ENCODE results near the gene HAUS7.

HAUS7 gene

DNA sequence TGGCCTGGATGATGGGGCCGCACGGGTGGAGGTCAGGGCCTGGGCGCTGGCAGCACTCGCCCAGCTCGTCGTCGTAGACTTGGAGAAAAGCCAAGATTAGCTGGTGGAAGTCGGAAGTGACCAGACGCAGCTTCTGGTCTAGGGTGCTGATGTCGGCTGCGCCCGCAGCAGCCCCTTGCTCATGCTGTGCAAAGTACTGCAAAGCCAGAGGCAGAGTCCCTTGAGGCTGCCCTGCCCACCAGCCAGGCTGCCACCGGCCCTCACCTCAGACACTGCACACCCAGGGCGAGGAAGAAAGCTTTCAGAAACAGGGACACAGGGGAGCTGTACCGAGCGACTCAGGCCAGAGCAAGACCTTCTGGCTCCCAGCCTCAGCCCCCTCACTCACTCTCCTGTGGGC, 14.8 kb downstream of the HAUS7 start:
- no peak for DNase-seq (ENCODE audit: low spot score)

DNA sequence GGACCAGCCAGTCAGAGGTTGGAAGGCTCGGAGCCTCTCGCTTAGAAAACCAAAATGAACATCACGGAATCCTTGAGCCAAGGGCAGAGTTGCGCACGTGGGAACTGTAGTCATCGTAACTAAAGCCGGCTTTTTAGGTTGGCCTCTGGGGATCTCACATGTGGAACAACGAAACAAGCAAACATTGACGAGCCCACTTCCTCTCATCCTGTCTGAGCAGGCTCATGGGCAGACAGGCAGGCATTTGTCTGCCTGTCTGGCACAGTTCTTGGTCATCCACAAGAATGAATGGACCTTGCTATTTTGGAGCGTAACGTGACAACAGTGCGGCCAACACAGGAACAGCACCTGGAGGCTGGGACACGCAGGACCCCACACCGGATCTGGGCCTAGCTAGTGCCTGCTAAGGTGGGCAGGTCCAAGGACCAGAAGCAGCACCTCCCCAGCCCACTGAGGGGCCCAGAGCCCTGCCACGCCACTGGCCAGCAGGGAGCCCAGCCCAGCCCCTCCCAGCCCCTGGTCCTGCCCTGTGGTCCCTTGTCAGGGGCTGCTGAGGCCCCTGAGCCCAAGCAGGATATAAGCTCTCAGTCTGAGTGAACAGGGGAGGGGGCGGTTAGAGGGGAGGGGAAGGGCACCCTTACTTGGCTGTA, 15.3 kb downstream of the HAUS7 start:
- no peak for DNase-seq (ENCODE audit: low spot score)

DNA sequence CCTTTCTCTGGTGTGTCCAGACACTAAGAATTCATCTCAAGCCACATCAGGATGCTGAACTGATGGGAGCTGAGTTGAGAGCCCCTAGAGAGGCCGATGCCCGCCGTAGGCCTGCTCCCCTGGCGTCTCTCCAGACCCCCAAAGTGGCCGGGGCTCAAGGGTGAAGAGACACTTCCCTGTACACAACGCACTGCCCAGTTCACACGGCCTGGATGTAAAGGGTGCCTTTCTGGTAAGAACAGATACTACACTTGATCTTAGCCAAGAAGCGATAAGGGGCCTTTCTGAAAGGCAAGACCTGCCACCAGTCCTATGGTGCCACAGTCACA, 19.5 kb downstream of the HAUS7 start:
- DNase-seq (ENCODE audit: low spot score), result no peak

DNA sequence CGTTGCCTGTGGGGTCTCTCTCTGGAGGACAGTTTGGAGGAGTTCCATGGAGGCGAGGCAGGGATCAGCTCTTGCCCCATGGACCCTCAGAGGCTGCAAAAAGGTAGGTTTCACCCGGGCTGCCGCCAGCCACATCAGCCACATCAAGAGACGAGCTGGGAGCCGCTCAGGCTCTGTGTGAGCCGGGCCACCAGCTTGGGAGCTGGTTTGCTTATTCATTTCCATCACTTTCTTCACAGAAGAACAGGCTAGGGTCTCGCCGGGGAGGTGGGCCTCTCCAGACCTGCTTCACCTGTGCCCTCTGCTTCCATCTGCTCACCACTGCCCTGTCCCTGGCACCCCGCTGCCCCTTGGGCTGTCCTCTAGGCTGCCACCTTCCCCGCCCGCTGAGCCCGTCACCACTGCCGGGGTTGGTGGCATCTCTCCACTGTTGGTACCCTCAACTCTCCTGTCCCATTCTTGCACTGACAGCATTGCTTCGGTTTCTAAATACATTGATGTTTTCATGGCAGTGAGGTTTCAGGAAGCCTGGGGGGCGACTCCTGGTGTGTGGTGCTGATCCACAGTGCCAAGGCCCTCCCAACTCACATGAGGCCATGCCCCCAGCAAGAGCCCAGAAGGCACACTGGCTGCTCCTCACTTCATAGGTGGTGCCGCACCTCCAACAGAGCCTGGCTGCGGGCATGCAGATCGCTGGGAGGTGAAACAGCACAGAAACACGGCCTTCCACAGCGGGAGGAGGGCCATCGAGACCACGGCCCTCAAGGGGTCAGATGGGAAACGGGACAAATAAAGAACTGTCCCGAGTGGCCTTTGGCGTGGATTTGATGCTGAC, 20.0 kb downstream of the HAUS7 start:
- no peak for DNase-seq (ENCODE audit: low spot score)

DNA sequence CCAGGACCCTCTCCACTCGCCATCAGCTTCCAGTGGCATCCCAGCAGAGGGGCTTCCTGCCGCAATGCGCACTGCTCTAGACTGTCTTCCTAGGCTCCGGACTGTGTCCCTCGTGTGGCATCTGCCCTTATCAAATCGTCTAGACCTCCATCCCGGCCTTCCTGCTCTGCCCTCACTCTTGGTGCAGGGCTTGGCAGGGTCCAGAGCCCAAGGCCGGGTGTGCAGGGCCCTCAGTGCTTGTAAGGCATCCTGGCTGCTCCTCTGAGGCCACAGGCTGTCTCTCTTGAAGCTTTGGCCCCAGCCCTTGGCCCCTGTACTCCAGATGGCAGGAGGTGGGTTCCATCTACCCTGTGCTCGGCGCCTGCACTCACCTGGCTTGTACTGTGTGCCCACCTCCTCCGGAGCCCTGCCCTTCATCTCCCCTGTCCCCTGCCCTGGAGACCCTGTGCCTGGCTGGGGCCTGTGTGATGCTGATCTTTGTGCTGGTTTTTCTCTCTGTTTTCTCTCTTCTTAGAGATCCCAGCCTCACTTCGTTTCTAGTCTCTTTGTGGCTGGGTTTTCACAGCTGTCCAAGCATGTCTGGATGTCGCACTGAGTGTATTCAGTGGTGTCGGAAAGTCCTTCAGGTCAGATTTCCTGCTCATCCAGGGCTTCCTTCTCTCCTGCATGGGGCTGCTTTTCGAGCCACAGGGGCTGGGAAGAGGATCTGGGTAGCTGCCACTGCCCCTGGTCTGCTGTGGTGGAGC, 20.8 kb downstream of the HAUS7 start:
- DNase-seq (ENCODE audit: low spot score), result no peak

DNA sequence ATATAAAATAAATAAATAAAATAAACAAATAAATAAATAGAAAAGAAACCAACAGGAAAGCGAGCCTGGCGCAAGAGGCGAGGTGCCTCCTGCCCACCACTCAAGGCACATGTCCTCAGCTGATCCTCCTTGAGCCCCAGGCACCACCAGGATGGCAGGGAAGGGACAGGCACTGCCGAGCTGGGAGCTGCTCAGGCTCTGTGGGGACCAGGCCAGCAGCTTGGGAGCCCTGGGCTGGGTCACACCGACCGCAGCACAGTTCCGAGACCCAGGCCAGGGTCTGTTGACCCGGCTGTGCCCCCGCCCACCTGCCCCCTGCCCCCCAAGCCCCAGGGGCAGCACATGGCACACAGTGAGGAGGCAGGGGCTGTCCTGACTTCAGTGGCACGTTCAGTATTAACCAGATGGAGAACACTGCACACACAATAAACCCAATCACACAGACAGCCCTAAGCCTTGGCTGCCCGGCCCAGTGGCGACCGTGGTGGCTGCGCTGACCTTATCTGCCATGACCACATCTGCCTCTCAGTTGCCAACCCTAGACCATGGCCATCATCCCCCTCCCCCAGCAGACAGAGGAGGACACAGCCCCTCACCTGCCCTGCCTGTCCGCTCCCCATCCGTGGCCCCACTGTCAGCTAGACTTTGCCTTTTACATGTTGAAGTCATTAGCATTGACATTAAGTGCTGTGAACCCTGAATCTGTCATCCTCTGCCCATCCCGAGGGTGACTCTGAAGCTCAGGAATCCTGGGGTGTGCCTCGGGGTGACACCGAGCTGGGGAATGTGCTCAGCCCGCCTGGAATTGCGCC, 21.6 kb downstream of the HAUS7 start:
- no peak for DNase-seq (ENCODE audit: low spot score)

DNA sequence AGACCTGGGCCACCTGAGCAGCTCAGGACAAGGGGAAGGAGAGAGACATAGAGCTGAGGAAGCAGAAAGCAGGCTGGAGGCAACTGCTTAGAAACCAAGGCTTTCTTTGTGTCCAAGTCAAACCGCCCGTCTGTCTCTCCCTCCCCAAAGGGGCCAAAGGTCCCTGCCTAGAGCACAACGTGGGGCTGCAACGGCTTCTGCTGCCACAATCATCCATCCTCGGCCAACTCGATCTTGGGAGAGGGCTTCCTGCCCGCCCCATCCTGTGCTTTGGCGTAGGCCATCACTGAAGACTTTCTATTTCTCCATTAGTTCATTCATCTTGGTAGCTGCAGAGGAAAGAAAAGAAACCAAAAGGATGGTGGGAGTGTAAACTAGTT, 22.8 kb downstream of the HAUS7 start:
- DNase-seq (ENCODE audit: low spot score), result no peak

DNA sequence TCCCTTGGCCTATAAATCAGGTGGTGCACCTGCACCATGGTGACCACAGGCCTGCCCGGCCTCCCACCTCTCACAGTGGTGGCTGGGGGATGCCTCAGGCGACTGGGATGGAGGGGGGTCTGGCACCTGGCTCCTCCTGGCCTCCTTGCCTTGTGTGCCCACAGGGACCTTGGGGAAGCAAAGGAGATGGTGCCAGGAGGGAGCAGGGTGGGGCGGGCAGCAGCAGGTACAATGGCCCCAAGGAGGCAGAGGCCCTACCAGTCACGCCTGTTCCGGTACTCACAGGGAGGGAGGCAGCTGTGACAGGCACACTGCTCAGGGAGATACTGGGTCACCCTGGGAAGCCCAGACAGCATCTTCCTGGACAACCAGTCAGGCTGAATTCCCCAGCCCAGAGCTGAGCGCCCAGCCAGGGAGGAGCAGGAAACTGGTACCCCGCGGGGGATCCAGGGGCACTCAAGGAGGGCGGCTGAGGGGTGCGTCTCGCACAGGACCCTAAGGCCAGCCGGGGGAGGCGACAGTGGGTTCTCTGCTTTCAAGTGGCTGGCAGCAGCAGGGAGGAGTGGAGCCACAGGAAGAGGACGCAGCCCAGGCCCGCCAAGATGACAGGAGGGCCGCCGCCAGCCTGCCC, 23.3 kb downstream of the HAUS7 start:
- no peak for DNase-seq (ENCODE audit: low spot score)

DNA sequence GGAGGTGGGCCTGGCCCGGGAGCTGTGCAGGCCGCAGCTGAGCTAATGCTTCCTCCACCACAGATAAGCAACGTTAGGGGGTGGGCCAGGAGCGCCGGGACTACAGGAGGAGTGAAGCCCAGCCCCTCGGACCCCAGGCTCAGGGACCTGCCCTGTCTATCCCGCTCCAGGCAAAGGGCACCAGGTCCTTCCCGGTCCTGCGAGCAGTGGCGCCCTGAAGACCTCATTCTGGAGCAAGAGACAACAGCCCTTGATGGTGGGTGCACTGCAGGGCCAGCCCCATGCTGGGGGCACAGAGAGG, 23.8 kb downstream of the HAUS7 start:
- DNase-seq (ENCODE audit: low spot score), result no peak

DNA sequence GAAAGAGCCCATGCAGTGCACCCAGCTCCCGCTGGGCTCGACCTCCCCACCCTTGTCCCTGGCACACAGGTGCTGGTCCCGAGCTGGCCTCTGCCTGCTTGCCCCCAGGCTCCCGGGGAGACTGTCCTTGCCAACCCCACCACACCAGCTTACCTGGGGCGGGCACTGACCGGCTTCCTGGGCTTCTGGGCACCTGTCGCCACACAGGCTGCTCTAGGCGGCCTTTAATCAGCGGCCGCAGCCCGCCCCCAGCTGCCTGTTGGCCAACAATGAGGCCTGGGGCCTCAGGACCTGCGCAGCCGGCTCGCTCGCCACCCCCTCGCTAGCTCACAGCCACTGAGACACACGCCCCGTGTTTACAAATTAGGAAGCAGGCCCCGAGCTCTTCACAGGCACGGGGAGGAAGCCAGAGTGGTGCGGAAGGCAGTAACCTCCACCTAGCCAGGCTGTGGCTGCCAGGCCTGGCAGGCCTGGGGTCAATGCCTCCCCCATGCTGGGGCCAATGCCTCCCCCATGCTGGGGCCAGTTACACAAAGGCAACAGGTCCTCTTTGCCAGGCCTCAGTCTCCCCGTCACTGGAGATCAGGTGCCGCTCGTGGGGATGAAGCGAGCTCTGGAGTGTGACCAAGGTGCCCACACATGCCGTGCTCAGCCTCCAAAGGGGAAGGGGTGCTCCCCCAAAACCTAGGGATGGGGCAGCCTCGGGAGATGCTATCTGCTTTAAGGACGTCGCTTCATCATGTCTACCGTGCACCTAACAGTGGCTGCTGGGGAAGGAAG, 24.3 kb downstream of the HAUS7 start, which contains the start of gene TREX2:
Gene TREX2, minus strand, starts transcription at position 201 of the 780 bp plus-strand sequence. CDS start 626 bp downstream, outside the sequence.
- DNase-seq (ENCODE audit: low spot score), result no peak

DNA sequence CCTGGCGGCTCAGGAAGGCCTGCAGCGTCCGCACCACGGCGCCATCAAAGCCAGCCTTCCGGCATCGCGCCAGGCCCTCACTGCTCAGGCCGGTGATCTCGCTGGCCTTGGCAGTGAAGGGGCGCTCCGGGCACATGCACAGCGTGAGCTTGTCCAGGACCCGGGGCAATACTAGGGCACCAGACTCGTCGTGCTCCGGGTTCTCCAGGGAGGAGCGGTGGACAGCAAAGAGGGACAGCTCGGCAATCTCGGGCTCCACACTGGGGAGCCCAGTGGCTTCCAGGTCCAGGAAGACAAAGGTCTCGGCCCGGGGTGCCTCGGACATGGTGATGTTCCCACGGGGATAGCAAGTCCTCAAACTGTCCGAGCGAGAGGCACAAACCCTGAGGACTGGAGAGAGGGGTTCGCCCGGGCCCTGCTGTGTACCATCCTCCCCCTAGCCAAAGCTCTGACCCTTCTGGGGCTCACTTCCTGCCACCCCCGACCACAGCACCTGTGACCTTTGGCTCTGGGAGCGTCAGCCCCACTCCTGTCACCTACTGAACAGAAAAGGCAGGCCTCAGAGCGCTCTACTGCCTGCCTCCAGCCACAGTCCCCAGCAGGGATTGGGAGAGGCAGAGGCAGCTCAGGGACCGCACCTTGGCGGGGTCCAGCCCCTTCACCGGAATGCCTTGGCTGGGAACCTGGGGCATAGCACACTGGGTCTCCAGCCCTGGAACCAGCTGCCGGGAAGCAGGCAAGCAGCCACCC, 25.1 kb downstream of the HAUS7 start:
- no peak for DNase-seq (ENCODE audit: low spot score)

DNA sequence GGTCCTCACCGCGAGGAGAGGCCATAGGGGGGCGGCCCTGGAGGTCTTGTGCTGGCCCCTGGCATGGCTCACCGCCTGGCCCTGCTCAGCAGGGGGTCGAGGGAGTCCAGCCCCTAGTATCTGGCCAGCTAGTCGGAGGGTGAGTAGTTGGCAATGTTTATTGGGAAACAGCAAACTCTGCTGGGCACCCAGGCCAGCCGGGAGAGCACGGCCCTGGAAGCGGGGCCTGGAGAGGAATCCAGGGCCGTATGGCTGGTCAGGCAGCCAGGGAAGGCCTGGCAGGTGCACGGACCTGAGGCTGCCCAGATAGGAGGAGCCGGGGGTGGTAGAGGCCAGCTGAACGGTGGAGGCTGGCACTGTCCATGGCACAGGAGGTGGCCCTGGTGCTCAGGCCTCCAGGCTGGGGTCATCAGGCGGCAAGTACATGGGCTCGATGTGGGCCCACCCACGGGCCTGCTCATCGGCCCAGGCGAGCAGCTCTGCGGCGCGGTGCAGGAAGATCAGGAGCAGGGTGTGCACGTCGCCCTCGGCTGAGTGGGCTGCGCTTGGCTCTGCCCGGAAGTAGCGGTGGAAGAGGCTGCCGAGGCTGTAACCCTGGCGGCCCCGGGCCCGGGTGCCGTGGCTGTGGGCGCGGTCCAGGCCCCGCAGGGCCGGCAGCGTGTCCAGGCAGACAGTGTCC, 25.9 kb downstream of the HAUS7 start:
- no peak for DNase-seq (ENCODE audit: low spot score)

DNA sequence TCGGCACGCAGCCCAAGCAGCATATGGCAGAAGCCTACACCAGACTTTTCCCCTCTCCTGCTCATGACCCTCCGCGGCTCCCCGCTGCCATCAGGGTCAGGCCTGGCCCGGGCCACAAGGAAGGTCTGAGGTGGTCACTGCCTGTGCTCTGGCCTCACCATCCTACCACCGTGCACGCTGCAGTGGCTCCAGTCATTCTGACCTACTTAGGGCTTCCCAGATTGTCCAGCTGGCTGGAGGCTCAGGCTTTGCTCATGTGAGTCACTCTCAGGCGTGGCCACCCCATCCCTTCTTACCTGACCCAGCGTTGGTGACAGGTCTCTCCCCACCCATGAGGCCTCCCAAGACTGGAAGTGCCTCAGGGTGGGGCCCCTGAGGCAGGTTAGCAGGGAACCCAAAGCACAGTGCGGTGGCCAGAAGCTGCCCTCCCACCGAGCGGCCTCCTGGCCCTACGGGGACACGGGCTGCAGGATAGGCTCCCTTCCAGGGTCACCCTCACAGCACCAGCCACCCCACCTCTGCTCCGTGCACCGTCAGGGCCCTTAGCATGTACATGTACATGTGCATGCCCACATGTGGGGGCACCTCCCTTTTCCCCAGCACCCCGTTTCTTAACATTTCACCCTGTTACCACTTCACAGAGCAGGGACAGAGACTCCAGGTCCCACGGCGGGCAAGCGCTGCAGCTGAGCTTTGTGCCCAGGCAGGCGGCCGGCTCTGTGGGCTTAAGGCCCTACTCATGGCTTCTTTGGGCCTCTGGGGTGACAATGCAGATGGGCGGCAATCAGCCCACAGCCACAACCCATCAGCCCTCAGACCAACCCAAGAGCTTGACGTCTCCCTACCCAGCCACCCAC, 26.7 kb downstream of the HAUS7 start:
- no peak for DNase-seq (ENCODE audit: low spot score)

DNA sequence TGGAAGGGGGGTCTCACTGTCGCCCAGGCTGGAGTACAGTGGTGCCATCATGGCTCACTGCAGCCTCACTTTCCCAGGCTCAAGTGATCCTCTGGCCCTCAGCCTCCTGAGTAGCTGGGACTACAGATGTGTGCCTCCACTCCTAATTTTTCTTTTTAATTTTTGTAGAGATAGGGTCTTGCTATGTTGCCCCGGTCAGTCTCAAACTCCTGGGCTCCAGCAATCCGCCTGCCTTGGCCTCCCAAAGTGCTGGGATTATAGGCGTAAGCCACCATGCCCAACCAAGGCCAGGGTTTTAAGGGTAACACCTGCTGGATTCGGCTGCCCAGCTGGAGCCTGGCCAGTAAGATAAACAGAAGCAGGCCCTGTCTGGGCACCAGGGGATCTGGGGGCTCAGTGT, 27.9 kb downstream of the HAUS7 start:
- no peak for DNase-seq (ENCODE audit: low spot score)

DNA sequence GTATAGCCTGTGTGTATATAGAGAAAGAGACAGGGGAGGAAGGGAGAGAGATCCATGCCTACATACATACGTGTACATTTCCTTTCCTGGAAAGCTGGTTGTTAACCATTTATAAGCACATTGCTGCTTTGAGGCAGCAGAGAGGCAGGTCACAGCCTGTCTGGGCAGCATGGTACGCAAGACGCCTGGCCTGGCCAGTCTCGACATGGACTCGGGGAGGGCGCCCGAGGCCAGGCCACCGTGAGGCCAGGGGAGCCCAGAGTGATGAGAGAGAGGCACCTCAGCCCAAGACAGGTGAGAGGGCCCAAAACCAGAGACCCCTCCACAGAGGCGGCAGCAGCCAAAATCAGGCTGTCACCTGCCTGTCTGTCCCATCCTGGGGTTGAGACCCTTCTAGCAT, 28.4 kb downstream of the HAUS7 start:
- DNase-seq (ENCODE audit: low spot score), result no peak

DNA sequence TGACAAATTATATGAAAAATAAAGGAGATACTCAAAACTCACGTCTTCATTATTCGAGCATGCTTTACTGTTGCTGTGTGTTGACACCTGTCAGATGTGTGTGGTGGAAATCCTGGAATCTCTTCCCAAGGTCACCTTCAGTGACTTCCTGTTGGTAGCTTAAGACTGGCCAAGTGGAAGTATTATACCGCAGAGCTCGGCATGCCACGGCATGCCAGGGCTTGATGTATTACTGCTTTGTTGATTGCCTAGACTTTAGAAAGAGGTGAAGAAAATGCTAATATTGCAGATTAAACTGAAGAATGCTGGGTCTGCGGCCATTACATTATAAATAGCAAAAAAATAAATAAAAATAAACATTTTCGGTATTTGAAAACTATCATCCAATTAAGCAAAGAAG, 29.1 kb downstream of the HAUS7 start:
- no peak for DNase-seq (ENCODE audit: low spot score)

DNA sequence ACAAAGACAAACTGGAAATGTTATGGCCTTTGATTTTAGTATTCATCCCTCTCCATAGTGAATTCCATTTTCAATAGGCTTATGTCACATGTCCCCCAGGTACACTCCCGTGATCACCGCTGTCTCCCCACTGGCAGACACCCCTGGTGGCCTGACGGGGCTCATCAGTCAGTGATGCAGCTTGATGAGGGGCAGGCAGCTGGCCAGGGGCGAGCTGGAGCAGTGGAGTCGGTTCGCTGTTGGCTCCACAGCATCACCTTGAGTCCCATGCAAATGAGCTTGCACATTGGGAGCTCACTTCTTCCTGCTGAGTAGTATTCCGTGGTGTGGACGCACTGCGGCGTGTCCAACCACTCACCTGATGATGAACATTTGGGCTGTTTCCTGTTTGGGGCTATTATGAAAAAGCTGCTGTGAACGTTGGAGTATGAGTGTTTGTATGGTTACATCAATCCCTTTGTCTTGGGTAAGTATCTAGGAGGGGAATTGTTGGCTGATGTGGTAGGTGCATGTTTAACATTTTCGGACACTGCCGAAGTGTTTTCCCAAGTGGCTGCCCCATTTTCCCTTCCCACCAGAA, 29.7 kb downstream of the HAUS7 start:
- no peak for DNase-seq (ENCODE audit: low spot score)

DNA sequence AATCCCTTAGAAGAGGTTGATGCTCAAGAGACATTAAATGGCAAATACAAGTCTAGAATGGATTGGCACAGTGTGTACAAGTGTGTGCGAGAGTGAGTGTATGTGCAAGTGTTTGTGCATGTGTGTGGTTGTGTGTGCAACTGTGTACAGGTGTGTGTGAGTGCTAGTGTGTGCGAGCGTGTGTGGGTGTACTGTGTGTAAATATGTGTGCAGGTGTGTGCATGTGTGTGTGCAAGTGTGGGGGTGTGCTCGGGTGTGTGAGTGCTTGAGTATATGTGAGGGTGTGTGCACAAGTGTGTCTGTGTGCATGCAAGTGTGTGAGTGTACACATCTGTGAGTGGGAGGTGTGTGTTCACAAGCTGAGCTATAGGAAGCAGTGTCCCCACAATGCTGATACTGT, 30.4 kb downstream of the HAUS7 start:
- DNase-seq (ENCODE audit: low spot score), result no peak

DNA sequence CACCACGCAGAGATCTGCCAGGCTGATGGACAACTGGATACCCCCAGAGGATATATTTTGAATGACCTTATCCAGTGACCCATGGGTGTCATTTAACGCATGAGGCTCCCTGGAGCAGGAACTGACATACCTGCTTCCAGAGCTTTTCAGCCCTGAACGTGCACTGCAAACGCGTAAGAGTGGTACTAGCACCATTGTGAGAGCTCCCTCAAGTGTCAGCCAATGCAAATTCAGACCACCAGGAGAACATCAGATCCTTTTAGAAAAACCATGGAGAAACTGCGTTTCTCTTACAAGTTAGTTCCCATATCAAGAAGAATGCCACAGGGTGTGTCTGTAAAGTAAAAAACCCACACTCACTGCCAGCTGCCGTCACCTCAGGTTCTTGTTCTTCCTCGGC, 31.8 kb downstream of the HAUS7 start:
- no peak for DNase-seq (ENCODE audit: low spot score)

Data from activated CD4-positive, alpha-beta T cell treated with anti-CD3 and anti-CD28 coated beads, Interleukin-2, Interleukin-4, amounts not matched to agents 100 ng/mL and 50 ng/mL, durations not matched to agents 16 hours and 8 hours (primary cell).